IMR-90 (cell line): ENCODE data around the gene KRI1. TPM values are rescaled to one million over a fixed set of nuclear protein-coding genes. Genes with fewer than 3 reads are reported as not detected.

Experiments
- ATAC-seq: fragments of 200-7000 bp; cut with Tn5 transposase; 2 replicates; pipeline ENCODE4 v1.9.1; 2020; ENCODE audit warnings: low read depth, mild to moderate bottlenecking, moderate library complexity
- BruUV-seq: library from RNA; stranded (reverse); fragments of 400-500 nt; replicated peaks from 2 replicates; lab custom pipeline; 2021; lab: Mats Ljungman, UMichigan
- CTCF ChIA-PET: fragments of 300-600 bp; formaldehyde crosslinking; extraction: SDS; loops from one replicate; lab custom pipeline; 2021; ENCODE audit warnings: antibody characterized with exemption; lab: Yijun Ruan, JAX
- POLR2A ChIA-PET: fragments of 300-600 bp; sonication (Branson Sonifier 250); formaldehyde crosslinking; loops from one replicate; lab custom pipeline; 2022; ENCODE audit warnings: antibody characterized with exemption; ENCODE audit not compliant: unreplicated experiment; lab: Charles Lee
- DNase-seq: peaks from one replicate; pipeline ENCODE4 v3.0.0; 2013
- H2AFZ ChIP-seq: replicated peaks from 2 replicates; pipeline ENCODE3; 2013; ENCODE audit warnings: low read length, mild to moderate bottlenecking; ENCODE audit not compliant: poor library complexity
- H2AK5ac ChIP-seq: 2 replicates; pipeline ENCODE4 v1.6.1; 2013; ENCODE audit warnings: low read depth, low read length, inconsistent platforms
- H2AK9ac ChIP-seq: replicated peaks from 2 replicates; pipeline ENCODE3; 2013; ENCODE audit warnings: mild to moderate bottlenecking, low read depth, low read length, moderate library complexity; ENCODE audit not compliant: poor library complexity
- H2BK120ac ChIP-seq: 2 replicates; pipeline ENCODE4 v1.6.1; 2013; ENCODE audit warnings: low read depth, low read length, inconsistent platforms
- H2BK15ac ChIP-seq: 3 replicates; pipeline ENCODE4 v1.6.1; 2013; ENCODE audit warnings: low read depth, low read length, inconsistent platforms
- H2BK20ac ChIP-seq: 2 replicates; pipeline ENCODE4 v1.6.1; 2013; ENCODE audit warnings: low read depth, mild to moderate bottlenecking, inconsistent platforms, low read length, moderate library complexity
- H2BK5ac ChIP-seq: 2 replicates; pipeline ENCODE4 v1.6.1; 2013; ENCODE audit warnings: mild to moderate bottlenecking, low read depth, low read length, inconsistent platforms; ENCODE audit not compliant: poor library complexity, severe bottlenecking
- H3K14ac ChIP-seq: replicated peaks from 2 replicates; pipeline ENCODE4 v1.6.1; 2013; ENCODE audit warnings: low read depth, low read length, inconsistent platforms
- H3K18ac ChIP-seq: 2 replicates; pipeline ENCODE4 v1.6.1; 2013; ENCODE audit warnings: low read depth, low read length, control low read depth
- H3K23ac ChIP-seq: 2 replicates; pipeline ENCODE4 v1.6.1; 2013; ENCODE audit warnings: low read depth, low read length, inconsistent platforms
- H3K27ac ChIP-seq: 2 replicates; pipeline ENCODE4 v1.5.1; 2013; ENCODE audit warnings: mild to moderate bottlenecking, control low read depth, low read length; ENCODE audit not compliant: insufficient read depth
- H3K27me3 ChIP-seq: 2 replicates; pipeline ENCODE4 v1.6.1; 2013; ENCODE audit warnings: low read length; ENCODE audit not compliant: control insufficient read depth, insufficient read depth
- H3K36me3 ChIP-seq: 2 replicates; pipeline ENCODE4 v1.6.1; 2013; ENCODE audit warnings: low read length, mixed read lengths; ENCODE audit not compliant: control insufficient read depth, insufficient read depth
- H3K4ac ChIP-seq: 2 replicates; pipeline ENCODE4 v1.6.1; 2013; ENCODE audit warnings: low read depth, low read length, inconsistent platforms
- H3K4me1 ChIP-seq: 2 replicates; pipeline ENCODE4 v1.6.1; 2013; ENCODE audit warnings: low read length, mixed read lengths; ENCODE audit not compliant: control insufficient read depth, insufficient read depth
- H3K4me2 ChIP-seq: 2 replicates; pipeline ENCODE4 v1.6.1; 2013; ENCODE audit warnings: low read depth, mild to moderate bottlenecking, control low read depth, low read length, moderate library complexity
- H3K4me3 ChIP-seq: 2 replicates; pipeline ENCODE4 v1.5.1; 2013; ENCODE audit warnings: low read depth, mild to moderate bottlenecking, control low read depth, low read length, moderate library complexity; ENCODE audit not compliant: insufficient read depth
- H3K56ac ChIP-seq: 2 replicates; pipeline ENCODE4 v1.6.1; 2013; ENCODE audit warnings: low read length, inconsistent platforms; ENCODE audit not compliant: insufficient read depth; ENCODE audit errors: extremely low read depth
- H3K79me1 ChIP-seq, 2 experiments: 2 replicates each; pipeline ENCODE4 v1.6.1; 2013; ENCODE audit warnings: low read length in 2 of 2, inconsistent platforms in 1 of 2, low read depth in 1 of 2
- H3K9ac ChIP-seq: 2 replicates; pipeline ENCODE4 v1.6.1; 2013; ENCODE audit warnings: low read depth, low read length, control low read depth
- H3K9me1 ChIP-seq: 2 replicates; pipeline ENCODE4 v1.6.1; 2013; ENCODE audit warnings: low read length, inconsistent platforms; ENCODE audit not compliant: insufficient read depth
- H3K9me3 ChIP-seq: 2 replicates; pipeline ENCODE4 v1.6.1; 2013; ENCODE audit warnings: low read length; ENCODE audit not compliant: control insufficient read depth, insufficient read depth
- H4K20me1 ChIP-seq: 2 replicates; pipeline ENCODE4 v1.6.1; 2013; ENCODE audit warnings: low read length, inconsistent platforms; ENCODE audit not compliant: insufficient read depth
- H4K5ac ChIP-seq: 2 replicates; pipeline ENCODE4 v1.6.1; 2013; ENCODE audit warnings: mild to moderate bottlenecking, low read depth, low read length, control low read depth
- H4K8ac ChIP-seq, 2 experiments: 2 replicates each; pipeline ENCODE4 v1.6.1; 2013; ENCODE audit warnings: low read depth in 2 of 2, low read length in 2 of 2, control low read depth in 1 of 2, inconsistent platforms in 1 of 2
- H4K91ac ChIP-seq: 2 replicates; pipeline ENCODE4 v1.6.1; 2013; ENCODE audit warnings: low read depth, low read length, inconsistent platforms; ENCODE audit not compliant: insufficient read depth
- CEBPB ChIP-seq: IDR thresholded peaks from 2 replicates; pipeline ENCODE4 v1.6.1; 2012; ENCODE audit warnings: low read depth, low read length, improper control_type of control experiment
- RFX5 ChIP-seq: IDR thresholded peaks from 2 replicates; pipeline ENCODE4 v1.8.0; 2012; ENCODE audit warnings: low read depth, mild to moderate bottlenecking, low read length, moderate library complexity
- WGBS, 2 experiments: methylation state at CpG; one replicate each; pipeline versions ENCODE4 v1.1.5 to v1.1.7; 2013; ENCODE audit warnings: missing lambda C conversion rate in 2 of 2; ENCODE audit not compliant: insufficient read length in 1 of 2; ENCODE audit errors: extremely low coverage in 2 of 2; 5-methylcytosine and 5-hydroxymethylcytosine counted together
- dilution Hi-C: fragments of 300-500 bp; cut with HindIII; formaldehyde crosslinking; loops from one replicate; pipeline ENCODE4 v1.14.3; 2018; ENCODE audit warnings: low sequenced_read_pairs; ENCODE audit not compliant: unreplicated experiment
- in situ Hi-C: fragments of 300-500 bp; cut with MboI; formaldehyde crosslinking; loops from 3 replicates; pipeline ENCODE4 v1.14.3; 2019; ENCODE audit warnings: low sequenced_read_pairs, inconsistent platforms, mixed read lengths
- intact Hi-C: fragments of 100-400 bp; cut with micrococcal nuclease; formaldehyde crosslinking; loops from 2 replicates; pipeline ENCODE4 v1.10.0; 2022
- polyA plus RNA-seq, 3 experiments: library from polyadenylated mRNA; depleted of rRNA; stranded (reverse); fragments of >200 nt; gene quantifications; 2 replicates each; pipeline ENCODE4 v1.2.3, GENCODE V29; 2012; ENCODE audit warnings: low replicate concordance in 1 of 3
- total RNA-seq: library from RNA; depleted of rRNA; stranded (reverse); fragments of >200 nt; gene quantifications from 2 replicates; pipeline ENCODE4 v1.2.3, GENCODE V29; 2012

Gene KRI1
- total and polyA plus RNA-seq, 2 of the 4 experiments (the other 2 are of a cell fraction): 5.7 to 13.3 TPM

DNA sequence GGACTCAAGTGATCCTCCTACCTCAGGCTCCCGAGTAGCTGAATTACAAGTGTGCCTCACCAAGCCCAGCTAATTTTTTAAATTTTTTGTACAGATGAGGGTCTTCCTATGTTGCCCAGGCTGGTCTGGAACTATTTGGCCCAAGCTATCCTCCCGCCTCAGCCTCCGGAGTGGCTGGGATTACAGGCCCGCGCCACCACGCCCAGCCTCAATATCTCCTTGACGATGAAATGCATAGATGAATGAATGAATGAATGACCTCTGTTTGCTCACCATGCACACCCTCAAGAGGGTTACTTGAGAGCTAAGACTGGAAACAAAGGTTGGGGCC, 36.2 kb upstream of the KRI1 start:
- intact Hi-C loops: no loop called here
- ChIA-PET POLR2A (interaction anchor here (0.5 to 1.0 kb wide), 2 partner anchors 10 to 16 kb away, joined by 3 to 4 read pairs; no protein-coding TSS in a partner anchor), CTCF (no interaction called here)
- BruUV-seq: no TSS peak
- no peak overlapping the region for H3K4ac ChIP-seq
- dilution Hi-C loops: no loop called here
- H3K18ac ChIP-seq: no peak overlapping the region
- peak overlapping the region; percentile 87 for H2AFZ ChIP-seq
- no peak overlapping the region for H2AK5ac ChIP-seq
- no CpG with 5 or more reads among the region's 7 CpGs for WGBS, 2 experiments
- H3K4me2 ChIP-seq: peak overlapping the region; percentile 71; the same call in 1 of the 2 replicates
- peaks cover 12 to 41% of the 10 kb centered on the region in 2 experiments; a peak in 3 of 4 replicates for H3K79me1 ChIP-seq
- H3K9me1 ChIP-seq: peaks cover 15% of the 10 kb centered on the region
- DNase-seq (no peak), ATAC-seq (no peak)
- H2BK15ac ChIP-seq: no peak overlapping the region
- H4K91ac ChIP-seq: no peak overlapping the region
- peak overlapping the region in 1 of 2 experiments; percentile 22; a peak in 1 of 4 replicates for H4K8ac ChIP-seq
- no peak overlapping the region for H2BK5ac ChIP-seq
- H2BK20ac ChIP-seq: no peak overlapping the region
- no peak overlapping the region for H2BK120ac ChIP-seq
- no peak overlapping the region for H3K4me3 ChIP-seq
- H3K9ac ChIP-seq: no peak overlapping the region
- H3K14ac ChIP-seq: no peak overlapping the region
- H3K9me3 ChIP-seq: no peaks in the 10 kb centered on the region; the same call in 1 of the 2 replicates
- peaks cover 10% of the 10 kb centered on the region for H4K20me1 ChIP-seq
- peaks cover 10% of the 10 kb centered on the region for H3K4me1 ChIP-seq
- no peak overlapping the region for H3K56ac ChIP-seq
- H3K36me3 ChIP-seq: peaks cover 1% of the 10 kb centered on the region; the same call in 1 of the 2 replicates
- no peak overlapping the region for H3K27ac ChIP-seq
- H2AK9ac ChIP-seq: no peak overlapping the region
- H3K23ac ChIP-seq: no peak overlapping the region
- in situ Hi-C loops: no loop called here
- no peak for TF ChIP-seq CEBPB
- no peak for TF ChIP-seq RFX5
- H3K27me3 ChIP-seq: peaks cover 9% of the 10 kb centered on the region
- no peak overlapping the region for H4K5ac ChIP-seq
